ENCODE measurements around the gene SMURF2.

Gene SMURF2

DNA sequence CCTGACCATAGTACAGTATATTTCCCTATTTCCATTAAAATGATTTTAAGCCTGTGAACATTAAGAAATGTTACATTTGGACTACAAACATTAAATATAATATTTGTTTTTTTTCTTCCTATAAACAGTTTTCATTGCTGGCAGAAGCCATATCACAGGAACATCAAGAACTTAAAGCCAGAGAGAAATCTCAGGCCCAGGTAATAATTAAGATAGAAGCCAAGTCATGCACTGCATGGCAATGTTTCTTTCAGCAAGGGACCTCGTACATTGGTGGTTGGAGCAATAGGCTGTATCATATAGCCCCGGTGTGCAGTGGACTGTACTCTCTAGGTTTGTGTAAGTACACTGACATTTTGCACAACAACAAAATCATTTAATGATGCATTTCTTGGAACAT, 125.2 kb downstream of the SMURF2 start:
- no peak for DNase-seq (ENCODE audit: low read depth)

DNA sequence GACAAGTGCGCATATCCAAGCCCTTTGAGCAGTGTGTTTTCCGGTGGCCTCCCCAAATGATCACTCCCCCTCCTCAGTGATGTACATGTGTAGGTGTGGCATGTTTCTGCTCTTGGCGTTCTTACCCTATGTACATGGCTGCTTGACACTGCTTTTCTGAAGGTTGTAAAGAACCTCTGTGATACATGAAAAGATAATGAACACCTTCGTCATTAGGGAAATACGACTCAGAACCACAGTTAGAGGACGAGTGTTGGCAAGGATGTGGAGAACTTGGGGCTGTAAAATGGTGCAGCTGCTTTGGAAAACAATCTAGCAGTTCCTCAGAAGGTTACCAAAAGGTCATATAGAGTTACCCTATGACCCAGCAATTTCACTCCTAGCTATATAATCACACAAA, 126.8 kb downstream of the SMURF2 start:
- DNase-seq (ENCODE audit: low read depth): no peak

GRCh38 chr17:64534187-64534586, 127.9 kb downstream of the SMURF2 start:
- DNase-seq (ENCODE audit: low read depth): no peak

DNA sequence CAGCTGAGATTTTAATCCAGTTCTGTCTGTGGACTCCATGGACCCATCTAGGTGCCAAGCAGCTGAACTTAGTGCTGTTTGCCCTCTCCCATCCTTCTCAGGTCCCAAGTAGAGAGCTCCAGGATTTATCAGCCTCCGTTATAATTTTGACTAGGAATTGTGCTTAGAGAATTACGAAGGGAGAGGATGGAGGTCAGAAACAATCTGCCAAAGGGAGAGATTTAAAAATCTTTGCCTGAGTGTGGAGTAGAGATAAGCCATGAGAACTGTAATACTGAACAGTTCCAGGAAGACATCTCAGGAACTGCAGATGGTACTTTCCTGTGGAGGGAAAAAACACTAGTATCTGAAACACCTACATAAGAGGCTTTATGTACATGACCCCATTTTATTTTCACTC, 128.3 kb downstream of the SMURF2 start:
- DNase-seq (ENCODE audit: low read depth): no peak

- DNase-seq (ENCODE audit: low read depth): no peak
Measured at GRCh38 chr17:64532409-64532808, 129.7 kb downstream of the SMURF2 start.

DNA sequence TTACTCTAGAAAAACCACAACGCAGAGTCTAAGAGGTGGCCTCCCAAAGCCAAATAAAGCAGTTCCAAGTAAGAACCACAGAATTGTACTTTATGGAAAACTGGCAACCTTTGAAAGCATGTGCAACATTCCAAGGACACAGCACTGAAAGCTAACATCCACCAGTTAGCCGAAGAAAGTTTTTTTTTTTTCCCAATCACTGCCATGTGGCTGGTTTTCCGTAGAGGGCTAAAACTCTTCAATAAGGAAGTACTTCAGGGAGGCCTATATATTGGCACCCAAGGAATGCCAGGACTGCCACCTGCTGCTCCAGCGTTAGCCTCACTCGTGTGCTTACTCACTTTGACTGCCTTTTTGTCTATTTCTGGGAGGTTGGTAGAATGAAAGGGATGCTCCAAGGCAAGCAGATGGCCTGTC, 130.1 kb downstream of the SMURF2 start:
- DNase-seq (ENCODE audit: low read depth): no peak

GRCh38 chr17:64529221-64529620, 132.9 kb downstream of the SMURF2 start:
- DNase-seq (ENCODE audit: low read depth): no peak

- DNase-seq (ENCODE audit: low read depth): no peak
Measured at GRCh38 chr17:64527914-64528313, 134.2 kb downstream of the SMURF2 start.

GRCh38 chr17:64520359-64520758, 141.7 kb downstream of the SMURF2 start:
- DNase-seq (ENCODE audit: low read depth): no peak

GRCh38 chr17:64519601-64520000, 142.5 kb downstream of the SMURF2 start:
- DNase-seq (ENCODE audit: low read depth): no peak

GRCh38 chr17:64515829-64516228, 146.3 kb downstream of the SMURF2 start:
- no peak for DNase-seq (ENCODE audit: low read depth)

- DNase-seq (ENCODE audit: low read depth): no peak
Measured at GRCh38 chr17:64515419-64515818, 146.7 kb downstream of the SMURF2 start.

- no peak for DNase-seq (ENCODE audit: low read depth)
Measured at GRCh38 chr17:64509179-64509578, 152.9 kb downstream of the SMURF2 start.

GRCh38 chr17:64508683-64509082, 153.4 kb downstream of the SMURF2 start:
- no peak for DNase-seq (ENCODE audit: low read depth)

DNA sequence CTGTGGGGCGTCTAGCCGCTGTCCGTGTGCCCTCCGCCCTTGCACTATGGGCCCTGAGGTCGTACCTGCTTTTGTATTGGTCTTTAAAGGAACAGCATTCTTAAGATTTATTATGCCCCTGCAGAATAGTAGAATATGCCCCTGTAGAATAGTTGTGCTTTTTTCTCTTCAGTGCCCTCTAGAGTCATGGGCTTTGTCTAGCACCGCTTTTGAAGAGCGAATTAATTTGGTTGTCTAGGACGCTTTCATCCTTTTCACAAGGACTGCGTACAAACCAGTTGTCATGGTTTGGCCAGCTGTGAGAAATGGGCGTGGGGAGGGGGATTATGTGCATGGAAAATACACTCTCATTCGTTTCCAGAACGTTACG, 154.7 kb downstream of the SMURF2 start:
- DNase-seq (ENCODE audit: low read depth): no peak

DNA sequence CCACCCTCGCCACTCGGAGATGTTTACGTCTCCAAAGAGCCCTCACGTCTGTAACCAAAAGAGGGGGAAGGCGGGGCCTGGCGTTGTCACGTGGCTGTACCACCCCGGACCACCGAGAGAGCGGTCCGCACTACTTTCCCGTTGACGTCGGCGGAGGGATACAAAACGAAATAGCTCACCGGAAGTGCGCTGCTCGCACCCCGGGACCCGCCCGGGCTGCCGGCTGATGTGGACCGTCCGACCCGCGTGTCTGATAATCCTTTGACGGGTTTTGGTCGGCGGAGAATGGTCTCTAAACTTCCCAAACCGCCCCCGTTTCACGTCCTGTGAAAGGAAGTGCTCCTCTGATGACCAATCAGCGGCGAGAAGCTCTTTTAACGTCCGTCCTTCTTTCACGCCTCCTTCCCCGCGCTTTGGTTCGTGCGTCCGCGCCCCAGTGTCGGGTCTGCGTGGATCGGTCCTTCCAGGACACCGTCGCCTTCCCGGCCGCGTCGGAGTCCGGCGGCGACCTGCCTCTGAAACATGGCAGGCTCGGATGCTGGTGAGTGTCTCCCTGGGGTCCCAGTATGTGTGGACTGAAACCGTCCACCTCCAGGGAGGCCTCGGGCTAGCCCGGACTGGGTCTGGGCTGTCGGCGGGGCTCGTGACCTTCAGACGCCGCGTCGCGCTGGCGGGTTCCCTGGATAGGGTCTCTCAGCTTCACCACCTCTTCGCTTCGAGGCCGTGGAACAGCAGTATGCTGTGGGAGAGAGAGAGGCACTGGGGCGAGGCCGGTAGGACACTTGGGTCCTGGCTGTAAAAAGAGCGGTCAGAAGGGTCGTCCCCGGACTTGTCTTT, 155.3 kb downstream of the SMURF2 start, which contains the start of gene CEP95:
Gene CEP95 (plus strand): TSS at position 402 of the 837 bp plus-strand sequence. CDS start 121 bp downstream, at position 523.
- peak; percentile 93 for DNase-seq (ENCODE audit: low read depth)

DNA sequence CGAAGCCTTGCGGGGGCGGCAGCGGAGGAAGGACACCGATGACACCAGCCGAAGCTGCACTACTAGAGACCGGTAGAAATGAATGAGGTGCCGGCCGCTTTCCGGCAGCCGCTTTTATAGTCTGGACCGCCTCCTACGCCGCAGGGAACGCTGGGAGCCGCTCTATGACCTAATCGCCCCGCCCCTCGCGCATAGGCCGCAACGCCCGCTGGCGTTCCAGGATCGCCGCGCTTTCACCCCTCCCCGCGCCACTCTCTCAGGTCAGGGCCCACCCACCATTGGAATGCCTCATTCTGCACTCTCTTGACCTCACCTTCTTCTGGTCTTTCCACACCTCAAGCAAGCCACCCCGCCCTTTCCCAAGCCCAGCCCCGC, 155.9 kb downstream of the SMURF2 start, which contains the start of gene DDX5:
Gene DDX5 (minus strand): TSS at position 89 of the 375 bp plus-strand sequence. CDS start 170 bp downstream, outside the sequence.
- peak; percentile 97 for DNase-seq (ENCODE audit: low read depth)

DNA sequence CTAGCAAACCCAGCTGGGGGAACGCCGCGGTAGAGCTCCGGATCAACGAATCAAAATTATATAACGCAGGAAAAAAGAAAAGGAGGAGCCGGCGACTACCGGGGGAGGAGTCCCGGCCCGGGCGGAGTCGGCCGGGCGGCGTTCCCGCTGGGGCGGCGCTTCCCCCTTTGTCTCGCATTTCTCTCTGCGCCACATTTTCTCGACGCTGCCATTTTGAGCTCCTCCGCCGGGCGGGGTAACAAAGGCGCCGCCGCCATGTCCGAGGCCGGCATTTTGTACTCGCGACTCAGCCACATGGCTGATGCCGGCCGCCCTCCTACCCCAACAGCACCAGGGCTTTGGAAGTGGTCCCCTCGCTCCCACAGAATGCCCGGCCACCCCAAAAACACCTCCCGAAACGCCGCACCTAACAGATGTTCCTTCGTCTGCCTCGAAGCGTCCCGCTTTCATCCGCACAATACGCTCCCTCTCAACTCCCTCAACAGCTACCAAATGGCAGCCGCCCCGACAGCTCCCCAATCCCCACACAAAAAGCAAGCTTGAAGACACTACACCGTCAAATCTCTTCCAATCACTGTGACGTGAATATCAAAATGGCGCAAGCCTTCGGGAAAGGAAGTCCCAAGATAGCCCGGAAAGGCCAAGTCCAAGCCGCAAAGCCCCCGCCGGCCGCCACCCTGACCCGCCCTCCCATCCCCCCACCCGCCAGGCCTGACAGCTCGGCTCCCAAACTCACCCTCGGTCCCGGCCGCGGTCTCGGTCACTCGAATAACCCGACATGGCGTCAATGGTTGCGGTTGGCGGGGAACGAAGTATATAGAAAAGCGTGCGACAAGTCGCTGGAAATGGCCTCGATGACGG, 156.5 kb downstream of the SMURF2 start:
- peak; percentile 73 for DNase-seq (ENCODE audit: low read depth)

- no peak for DNase-seq (ENCODE audit: low read depth)
Measured at GRCh38 chr17:64504769-64505339, 157.3 kb downstream of the SMURF2 start.

GRCh38 chr17:64503821-64504768, 158.0 kb downstream of the SMURF2 start:
- DNase-seq (ENCODE audit: low read depth): no peak

DNA sequence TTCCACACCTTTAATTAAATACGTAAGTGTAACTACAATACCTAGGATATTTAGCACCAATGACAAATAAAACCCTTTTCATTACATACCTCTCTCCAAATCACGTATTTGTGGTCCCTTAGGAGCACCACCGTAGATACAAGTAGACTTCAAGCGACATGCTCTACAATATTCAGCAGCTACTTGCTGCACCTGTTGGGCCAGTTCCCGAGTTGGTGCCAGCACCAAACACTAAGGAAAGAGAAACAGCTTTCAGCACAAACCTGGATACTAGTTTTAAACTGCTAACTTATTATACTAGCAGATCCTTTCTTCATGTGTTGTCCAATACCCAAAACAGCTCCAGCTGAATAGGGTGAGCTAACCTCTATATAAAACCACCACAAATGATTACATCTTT, 158.8 kb downstream of the SMURF2 start:
- DNase-seq (ENCODE audit: low read depth): no peak

All from stimulated activated CD4-positive, alpha-beta T cell treated with anti-CD3 and anti-CD28 coated beads, Interleukin-2, amount 100 ng/mL, for 4 hours (primary cell).